Measurements from ENCODE around the gene XG. TPM values are rescaled to one million over a fixed set of nuclear protein-coding genes. Genes with fewer than 3 reads are reported as not detected.
"Not testable (repeated sequence)": the region's sequence is repeated elsewhere in the genome, so short reads cannot be mapped to it uniquely, and the experiment has no call there.

Gene XG
- total and polyA plus RNA-seq, 2 donors: 0.58 to 2.0 TPM

GRCh38 chrX:2774057-2774456 is 22.2 kb downstream of the XG start:
- Histone ChIP-seq H3K27ac (ENCODE audit: low read depth) (no peak overlapping the region), H3K4me1 (ENCODE audit: insufficient read depth) (no peaks in the 10 kb centered on the region), H3K4me3 (ENCODE audit: low read depth, low read length) (no peak overlapping the region), H3K36me3 (ENCODE audit: insufficient read depth) (no peaks in the 10 kb centered on the region)
- 76% methylated on average over 5 of the region's 5 CpGs for WGBS
- no peak for DNase-seq (ENCODE audit: extremely low spot score)

- no peak overlapping the region for H3K4me3 ChIP-seq (ENCODE audit: low read depth, low read length)
- no peaks in the 10 kb centered on the region for H3K36me3 ChIP-seq (ENCODE audit: insufficient read depth)
- no peak overlapping the region for H3K27ac ChIP-seq (ENCODE audit: low read depth)
- no peak for DNase-seq (ENCODE audit: extremely low spot score)
- no peaks in the 10 kb centered on the region for H3K4me1 ChIP-seq (ENCODE audit: insufficient read depth)
- 94% methylated on average over 3 of the region's 3 CpGs for WGBS
Observed at GRCh38 chrX:2774776-2775175, 22.9 kb downstream of the XG start.

GRCh38 chrX:2780472-2781225 is 28.8 kb downstream of the XG start:
- not testable (repeated sequence) for H3K4me3 ChIP-seq (ENCODE audit: low read depth, low read length); H3K36me3 ChIP-seq (ENCODE audit: insufficient read depth); H3K4me1 ChIP-seq (ENCODE audit: insufficient read depth); DNase-seq (ENCODE audit: extremely low spot score); H3K27ac ChIP-seq (ENCODE audit: low read depth)
- 76% methylated on average over 12 of the region's 12 CpGs for WGBS

- Histone ChIP-seq H3K4me1 (ENCODE audit: insufficient read depth) (no peaks in the 10 kb centered on the region), H3K4me3 (ENCODE audit: low read depth, low read length) (no peak overlapping the region), H3K36me3 (ENCODE audit: insufficient read depth) (no peaks in the 10 kb centered on the region), H3K27ac (ENCODE audit: low read depth) (no peak overlapping the region)
- no peak for DNase-seq (ENCODE audit: extremely low spot score)
- 91% methylated on average over 1 of the region's 1 CpG for WGBS
Observed at GRCh38 chrX:2781226-2781571, 29.4 kb downstream of the XG start.

- Histone ChIP-seq H3K4me1 (ENCODE audit: insufficient read depth) (no peaks in the 10 kb centered on the region), H3K36me3 (ENCODE audit: insufficient read depth) (no peaks in the 10 kb centered on the region), H3K27ac (ENCODE audit: low read depth) (no peak overlapping the region), H3K4me3 (ENCODE audit: low read depth, low read length) (no peak overlapping the region)
- no peak for DNase-seq (ENCODE audit: extremely low spot score)
- WGBS: 33% methylated on average over 6 of the region's 6 CpGs
Observed at GRCh38 chrX:2781698-2782097, 29.9 kb downstream of the XG start.

GRCh38 chrX:2782171-2782570 is 30.3 kb downstream of the XG start:
- no peak for DNase-seq (ENCODE audit: extremely low spot score)
- no peaks in the 10 kb centered on the region for H3K4me1 ChIP-seq (ENCODE audit: insufficient read depth)
- H3K36me3 ChIP-seq (ENCODE audit: insufficient read depth): no peaks in the 10 kb centered on the region
- no peak overlapping the region for H3K4me3 ChIP-seq (ENCODE audit: low read depth, low read length)
- H3K27ac ChIP-seq (ENCODE audit: low read depth): no peak overlapping the region
- 66% methylated on average over 4 of the region's 4 CpGs for WGBS

GRCh38 chrX:2782778-2783177 is 30.9 kb downstream of the XG start:
- Histone ChIP-seq H3K4me1 (ENCODE audit: insufficient read depth) (no peaks in the 10 kb centered on the region), H3K36me3 (ENCODE audit: insufficient read depth) (no peaks in the 10 kb centered on the region), H3K27ac (ENCODE audit: low read depth) (no peak overlapping the region), H3K4me3 (ENCODE audit: low read depth, low read length) (no peak overlapping the region)
- DNase-seq (ENCODE audit: extremely low spot score): no peak
- WGBS: 76% methylated on average over 4 of the region's 4 CpGs

GRCh38 chrX:2784026-2784425 is 32.2 kb downstream of the XG start:
- Histone ChIP-seq H3K4me3 (ENCODE audit: low read depth, low read length) (no peak overlapping the region), H3K27ac (ENCODE audit: low read depth) (no peak overlapping the region), H3K4me1 (ENCODE audit: insufficient read depth) (no peaks in the 10 kb centered on the region), H3K36me3 (ENCODE audit: insufficient read depth) (no peaks in the 10 kb centered on the region)
- DNase-seq (ENCODE audit: extremely low spot score): no peak
- WGBS: 67% methylated on average over 6 of the region's 6 CpGs

GRCh38 chrX:2785538-2785937 is 33.7 kb downstream of the XG start:
- H3K36me3 ChIP-seq (ENCODE audit: insufficient read depth): no peaks in the 10 kb centered on the region
- no peak overlapping the region for H3K27ac ChIP-seq (ENCODE audit: low read depth)
- WGBS: 88% methylated on average over 4 of the region's 4 CpGs
- no peak overlapping the region for H3K4me3 ChIP-seq (ENCODE audit: low read depth, low read length)
- no peak for DNase-seq (ENCODE audit: extremely low spot score)
- H3K4me1 ChIP-seq (ENCODE audit: insufficient read depth): no peaks in the 10 kb centered on the region

- H3K4me1 ChIP-seq (ENCODE audit: insufficient read depth): no peaks in the 10 kb centered on the region
- H3K36me3 ChIP-seq (ENCODE audit: insufficient read depth): no peaks in the 10 kb centered on the region
- DNase-seq (ENCODE audit: extremely low spot score): no peak
- H3K4me3 ChIP-seq (ENCODE audit: low read depth, low read length): no peak overlapping the region
- 84% methylated on average over 4 of the region's 4 CpGs for WGBS
- H3K27ac ChIP-seq (ENCODE audit: low read depth): no peak overlapping the region
Observed at GRCh38 chrX:2788980-2789379, 37.1 kb downstream of the XG start.

GRCh38 chrX:2789569-2789968 is 37.7 kb downstream of the XG start:
- no peak overlapping the region for H3K27ac ChIP-seq (ENCODE audit: low read depth)
- DNase-seq (ENCODE audit: extremely low spot score): no peak
- WGBS: 98% methylated on average over 3 of the region's 3 CpGs
- no peaks in the 10 kb centered on the region for H3K4me1 ChIP-seq (ENCODE audit: insufficient read depth)
- no peak overlapping the region for H3K4me3 ChIP-seq (ENCODE audit: low read depth, low read length)
- H3K36me3 ChIP-seq (ENCODE audit: insufficient read depth): no peaks in the 10 kb centered on the region

GRCh38 chrX:2793752-2794151 is 41.9 kb downstream of the XG start:
- H3K4me3 ChIP-seq (ENCODE audit: low read depth, low read length): no peak overlapping the region
- no peak overlapping the region for H3K27ac ChIP-seq (ENCODE audit: low read depth)
- WGBS: 76% methylated on average over 7 of the region's 7 CpGs
- no peak for DNase-seq (ENCODE audit: extremely low spot score)
- no peaks in the 10 kb centered on the region for H3K36me3 ChIP-seq (ENCODE audit: insufficient read depth)
- H3K4me1 ChIP-seq (ENCODE audit: insufficient read depth): no peaks in the 10 kb centered on the region

- H3K27ac ChIP-seq (ENCODE audit: low read depth): no peak overlapping the region
- no peaks in the 10 kb centered on the region for H3K36me3 ChIP-seq (ENCODE audit: insufficient read depth)
- DNase-seq (ENCODE audit: extremely low spot score): no peak
- no peak overlapping the region for H3K4me3 ChIP-seq (ENCODE audit: low read depth, low read length)
- no peaks in the 10 kb centered on the region for H3K4me1 ChIP-seq (ENCODE audit: insufficient read depth)
- 97% methylated on average over 19 of the region's 19 CpGs for WGBS
Observed at GRCh38 chrX:2794336-2794735, 42.5 kb downstream of the XG start.

GRCh38 chrX:2796808-2797207 is 45.0 kb downstream of the XG start:
- not testable (repeated sequence) for H3K4me3 ChIP-seq (ENCODE audit: low read depth, low read length); H3K36me3 ChIP-seq (ENCODE audit: insufficient read depth); DNase-seq (ENCODE audit: extremely low spot score); H3K4me1 ChIP-seq (ENCODE audit: insufficient read depth); H3K27ac ChIP-seq (ENCODE audit: low read depth)
- 16% methylated on average over 15 of the region's 15 CpGs for WGBS

- H3K4me3 ChIP-seq (ENCODE audit: low read depth, low read length): no peak overlapping the region
- 70% methylated on average over 4 of the region's 4 CpGs for WGBS
- no peaks in the 10 kb centered on the region for H3K36me3 ChIP-seq (ENCODE audit: insufficient read depth)
- no peak for DNase-seq (ENCODE audit: extremely low spot score)
- no peak overlapping the region for H3K27ac ChIP-seq (ENCODE audit: low read depth)
- H3K4me1 ChIP-seq (ENCODE audit: insufficient read depth): no peaks in the 10 kb centered on the region
Observed at GRCh38 chrX:2799369-2799768, 47.5 kb downstream of the XG start.

Measured in urinary bladder (tissue), 4 donors.